ENCODE measurements around the gene ADPRS.

The ADPRS gene

DNA sequence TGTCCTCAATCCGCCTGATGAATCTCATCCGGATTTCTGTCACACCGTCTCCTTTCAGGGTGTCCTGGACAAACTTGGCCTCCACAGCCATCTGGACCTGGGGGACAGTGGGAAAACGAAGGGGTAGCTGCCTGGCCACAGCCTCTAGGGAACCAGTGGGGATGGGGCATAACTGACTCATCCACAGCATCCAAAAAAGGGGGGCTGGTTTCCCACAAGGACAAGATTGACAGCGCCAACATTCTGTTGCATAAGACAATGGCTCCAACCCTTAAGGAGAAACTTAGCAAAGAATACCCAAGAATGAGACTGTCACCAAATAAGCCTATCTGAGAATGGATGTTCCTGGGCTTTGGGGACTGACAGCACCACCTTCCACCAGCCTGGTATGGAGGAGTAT is 48.5 kb downstream of the ADPRS start:
- TF ChIP-seq REST (IDR thresholded peaks at IDR 0.05; ENCODE audit: insufficient read depth in 1 of 2, low read depth in 2 of 2, low read length in 2 of 2) (no peak), FOXP2 (optimal IDR thresholded peaks at IDR 0.05; ENCODE audit: borderline replicate concordance, extremely low read depth, extremely low read length, insufficient read depth) (no peak), SIN3A (IDR thresholded peaks at IDR 0.05; ENCODE audit: borderline replicate concordance, insufficient read depth, low read length) (no peak), POLR2AphosphoS5 (IDR thresholded peaks at IDR 0.05; ENCODE audit: low read depth, low read length) (no peak), TAF1 (IDR thresholded peaks at IDR 0.05; ENCODE audit: borderline replicate concordance, insufficient read depth, low read length) (no peak)

- TF ChIP-seq TAF1 (IDR thresholded peaks at IDR 0.05; ENCODE audit: borderline replicate concordance, insufficient read depth, low read length), result no peak
- TF ChIP-seq REST (IDR thresholded peaks at IDR 0.05; ENCODE audit: insufficient read depth in 1 of 2, low read depth in 2 of 2, low read length in 2 of 2), result no peak
- no peak for TF ChIP-seq POLR2AphosphoS5 (IDR thresholded peaks at IDR 0.05; ENCODE audit: low read depth, low read length)
- TF ChIP-seq SIN3A (IDR thresholded peaks at IDR 0.05; ENCODE audit: borderline replicate concordance, insufficient read depth, low read length), result no peak
- TF ChIP-seq FOXP2 (optimal IDR thresholded peaks at IDR 0.05; ENCODE audit: borderline replicate concordance, extremely low read depth, extremely low read length, insufficient read depth), result no peak
Observed at GRCh38 chr1:36137776-36138175, 49.1 kb downstream of the ADPRS start.

- TF ChIP-seq REST (IDR thresholded peaks at IDR 0.05; ENCODE audit: insufficient read depth in 1 of 2, low read depth in 2 of 2, low read length in 2 of 2) (no peak), POLR2AphosphoS5 (IDR thresholded peaks at IDR 0.05; ENCODE audit: low read depth, low read length) (no peak), TAF1 (IDR thresholded peaks at IDR 0.05; ENCODE audit: borderline replicate concordance, insufficient read depth, low read length) (no peak), SIN3A (IDR thresholded peaks at IDR 0.05; ENCODE audit: borderline replicate concordance, insufficient read depth, low read length) (no peak)
Observed at GRCh38 chr1:36139521-36139920, 50.8 kb downstream of the ADPRS start.

DNA sequence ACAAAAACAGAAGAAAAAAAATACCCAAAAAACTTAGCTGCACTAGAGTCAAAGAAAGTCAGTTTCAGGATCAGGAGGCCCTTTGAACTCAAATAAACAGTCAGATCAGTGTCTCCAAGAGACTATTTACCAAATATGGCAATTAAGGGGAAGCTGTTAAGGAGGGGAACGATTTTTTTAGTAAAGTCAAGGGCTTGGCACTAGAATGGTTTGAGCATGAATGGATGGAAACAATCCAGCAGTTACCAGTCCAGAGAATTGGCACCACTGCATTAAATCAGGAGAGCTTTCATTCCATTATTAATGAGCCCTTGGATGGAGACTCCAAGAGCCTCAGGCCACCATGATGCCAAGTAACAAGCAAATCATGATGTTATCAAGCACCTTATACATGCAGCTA is 53.4 kb downstream of the ADPRS start:
- TF ChIP-seq FOXP2 (optimal IDR thresholded peaks at IDR 0.05; ENCODE audit: borderline replicate concordance, extremely low read depth, extremely low read length, insufficient read depth), result no peak
- TF ChIP-seq TAF1 (IDR thresholded peaks at IDR 0.05; ENCODE audit: borderline replicate concordance, insufficient read depth, low read length), result no peak
- TF ChIP-seq SIN3A (IDR thresholded peaks at IDR 0.05; ENCODE audit: borderline replicate concordance, insufficient read depth, low read length), result no peak
- TF ChIP-seq POLR2AphosphoS5 (IDR thresholded peaks at IDR 0.05; ENCODE audit: low read depth, low read length), result no peak
- no peak for TF ChIP-seq REST (IDR thresholded peaks at IDR 0.05; ENCODE audit: insufficient read depth in 1 of 2, low read depth in 2 of 2, low read length in 2 of 2)

DNA sequence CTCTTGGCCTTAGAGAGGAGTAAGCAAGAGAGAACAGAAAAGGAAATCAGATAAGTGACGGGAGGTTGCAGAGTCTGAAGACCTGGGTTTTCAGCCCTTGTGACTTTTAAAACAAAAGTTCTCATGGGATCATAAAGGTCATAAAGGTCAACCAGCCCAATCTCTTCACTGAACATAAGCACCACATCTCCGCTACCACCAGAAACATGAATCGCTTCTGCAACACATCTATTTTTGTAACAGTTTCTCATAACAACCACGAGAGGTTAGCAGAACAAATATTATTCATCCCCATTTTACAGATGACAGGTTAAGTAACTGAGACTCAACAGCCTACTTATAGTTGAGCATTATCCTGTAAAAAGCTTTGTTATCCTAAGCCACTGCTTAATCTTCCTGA is 54.7 kb downstream of the ADPRS start:
- TF ChIP-seq SIN3A (IDR thresholded peaks at IDR 0.05; ENCODE audit: borderline replicate concordance, insufficient read depth, low read length), result no peak
- TF ChIP-seq FOXP2 (optimal IDR thresholded peaks at IDR 0.05; ENCODE audit: borderline replicate concordance, extremely low read depth, extremely low read length, insufficient read depth), result no peak
- TF ChIP-seq POLR2AphosphoS5 (IDR thresholded peaks at IDR 0.05; ENCODE audit: low read depth, low read length), result no peak
- no peak for TF ChIP-seq TAF1 (IDR thresholded peaks at IDR 0.05; ENCODE audit: borderline replicate concordance, insufficient read depth, low read length)
- TF ChIP-seq REST (IDR thresholded peaks at IDR 0.05; ENCODE audit: insufficient read depth in 1 of 2, low read depth in 2 of 2, low read length in 2 of 2), result no peak
